PC-3 (cell line): ENCODE data around the gene MAST3. TPM values are rescaled to one million over a fixed set of nuclear protein-coding genes. Genes with fewer than 3 reads are reported as not detected.
A peak's percentile ranks its signal among the peaks of the same experiment; 100 is the strongest.

Experiments
- ATAC-seq: fragments of 200-7000 bp; cut with Tn5 transposase; 2 replicates; pipeline ENCODE4 v1.9.1; 2020; ENCODE audit warnings: mild to moderate bottlenecking, moderate library complexity
- BruUV-seq: library from RNA; stranded (reverse); fragments of 400-500 nt; replicated peaks from 2 replicates; lab custom pipeline; 2021; lab: Mats Ljungman, UMichigan
- CTCF ChIA-PET: fragments of 300-600 bp; sonication (Branson Sonifier 250); formaldehyde crosslinking; loops from one replicate; lab custom pipeline; 2022; ENCODE audit warnings: antibody characterized with exemption; lab: Charles Lee
- POLR2A ChIA-PET: fragments of 300-600 bp; sonication (Branson Sonifier 250); formaldehyde crosslinking; loops from one replicate; lab custom pipeline; 2022; ENCODE audit warnings: antibody characterized with exemption; ENCODE audit not compliant: unreplicated experiment; lab: Charles Lee
- DNase-seq: peaks from one replicate; pipeline ENCODE4 v3.0.0-alpha.2; 2015
- H2AFZ ChIP-seq: fragments of 300-600 bp; sonication (generic); 2 replicates; pipeline ENCODE4 v1.6.0; 2016; ENCODE audit warnings: antibody characterized with exemption, low read length
- H3F3A ChIP-seq: fragments of 300-600 bp; sonication (generic); one replicate; pipeline ENCODE4 v1.6.0; 2017; ENCODE audit warnings: antibody characterized with exemption, low read length, control low read depth, mild to moderate bottlenecking; ENCODE audit not compliant: unreplicated experiment
- H3K27ac ChIP-seq: fragments of 300-600 bp; sonication (generic); 2 replicates; pipeline ENCODE4 v1.5.1; 2016; ENCODE audit warnings: mild to moderate bottlenecking, low read length
- H3K27me3 ChIP-seq: fragments of 300-600 bp; sonication (generic); 2 replicates; pipeline ENCODE4 v1.6.1; 2016; ENCODE audit warnings: low read length, mixed read lengths
- H3K36me3 ChIP-seq: fragments of 300-600 bp; sonication (generic); 2 replicates; pipeline ENCODE4 v1.6.1; 2016; ENCODE audit warnings: low read depth, mixed run types, low read length, mixed read lengths
- H3K4me1 ChIP-seq: fragments of 300-600 bp; sonication (generic); 2 replicates; pipeline ENCODE4 v1.5.1; 2016; ENCODE audit warnings: low read length; ENCODE audit not compliant: insufficient read depth
- H3K4me2 ChIP-seq: fragments of 300-600 bp; sonication (generic); 2 replicates; pipeline ENCODE4 v1.6.0; 2016; ENCODE audit warnings: low read length
- H3K4me3 ChIP-seq: fragments of 300-600 bp; sonication (generic); 2 replicates; pipeline ENCODE4 v1.5.1; 2016; ENCODE audit warnings: mild to moderate bottlenecking, low read length, mixed read lengths
- H3K79me2 ChIP-seq: fragments of 300-600 bp; sonication (generic); 2 replicates; pipeline ENCODE4 v1.6.1; 2017; ENCODE audit warnings: low read length, mixed read lengths
- H3K9ac ChIP-seq: fragments of 300-600 bp; sonication (generic); 2 replicates; pipeline ENCODE4 v1.6.0; 2016; ENCODE audit warnings: mild to moderate bottlenecking, low read length
- H3K9me2 ChIP-seq: fragments of 300-600 bp; sonication (generic); replicated peaks from 2 replicates; pipeline ENCODE4 v1.6.1; 2016; ENCODE audit warnings: mixed run types, low read length, mixed read lengths
- H3K9me3 ChIP-seq: fragments of 300-600 bp; sonication (generic); 2 replicates; pipeline ENCODE4 v1.6.1; 2016; ENCODE audit warnings: low read length, mixed read lengths
- H4K20me1 ChIP-seq: fragments of 300-600 bp; sonication (generic); 2 replicates; pipeline ENCODE4 v1.6.1; 2016; ENCODE audit warnings: low read length, mixed read lengths
- CTCF ChIP-seq: fragments of 300-600 bp; sonication (generic); conservative IDR thresholded peaks from 2 replicates; pipeline ENCODE4 v1.5.1; 2017; ENCODE audit warnings: antibody characterized with exemption, low read depth, mild to moderate bottlenecking, low read length
- EZH2 ChIP-seq: fragments of 300-600 bp; sonication (generic); IDR thresholded peaks from one replicate; pipeline ENCODE4 v1.6.1; 2017; ENCODE audit warnings: antibody characterized with exemption, mild to moderate bottlenecking, low read length; ENCODE audit not compliant: unreplicated experiment
- EZH2phosphoT487 ChIP-seq: fragments of 300-600 bp; sonication (generic); IDR thresholded peaks from 2 replicates; pipeline ENCODE4 v1.6.1; 2018; ENCODE audit warnings: mild to moderate bottlenecking, antibody characterized with exemption, low read length, borderline replicate concordance
- intact Hi-C: fragments of 100-400 bp; cut with micrococcal nuclease; formaldehyde crosslinking; loops from 2 replicates; pipeline ENCODE4 v1.9.0; 2023
- total RNA-seq: library from RNA; depleted of rRNA; stranded (reverse); fragments of >200 nt; gene quantifications from 2 replicates; pipeline ENCODE4 v1.2.3, GENCODE V29; 2014

Gene MAST3
- total RNA-seq, 1 experiment from 2014 or later = 8.1 TPM

DNA sequence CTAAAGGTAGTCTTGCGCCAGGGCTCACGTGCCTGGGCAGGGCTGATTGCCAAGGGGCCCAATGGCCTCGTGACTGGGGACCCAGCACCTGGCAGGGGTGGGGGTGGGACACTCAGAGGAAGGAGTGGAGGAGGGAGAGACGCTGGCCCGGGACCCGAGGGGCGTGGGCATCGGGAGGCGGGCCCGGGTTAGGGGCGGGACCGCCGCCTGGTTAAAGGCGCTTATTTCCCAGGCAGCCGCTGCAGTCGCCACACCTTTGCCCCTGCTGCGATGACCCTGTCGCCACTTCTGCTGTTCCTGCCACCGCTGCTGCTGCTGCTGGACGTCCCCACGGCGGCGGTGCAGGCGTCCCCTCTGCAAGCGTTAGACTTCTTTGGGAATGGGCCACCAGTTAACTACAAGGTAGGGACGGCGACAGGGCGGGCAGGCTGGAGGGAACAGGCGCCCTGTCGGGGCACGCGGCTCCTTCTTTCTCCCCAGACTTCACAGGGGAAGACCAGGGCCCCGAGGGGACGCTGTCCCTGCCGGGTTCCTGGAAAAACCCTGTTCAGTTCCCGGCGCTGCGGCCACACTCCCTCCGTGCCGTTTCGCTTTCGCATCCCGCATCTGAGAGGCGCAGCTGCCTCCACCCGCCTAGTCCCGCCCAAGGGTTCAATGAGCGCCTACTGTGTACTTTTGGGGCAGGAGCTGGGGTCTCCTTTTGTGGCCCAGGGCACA lies 76.2 kb downstream of the MAST3 start, which contains the start of gene IFI30:
Gene IFI30 (plus strand): TSS at position 242 of the 717 bp plus-strand sequence. CDS start 29 bp downstream, at position 271.
- no peaks in the 10 kb centered on the region for H4K20me1 ChIP-seq
- TSS peak; percentile 21 for BruUV-seq
- no peak within 1 kb of the TSS for H3K27ac ChIP-seq

GRCh38 chr19:18174983-18175382 lies 77.4 kb downstream of the MAST3 start:
- intact Hi-C loops = no loop called here
- Histone ChIP-seq H3K27ac (no peak overlapping the region), H3K4me3 (no peak overlapping the region; the same call in 1 of the 2 replicates), H3K4me1 (peaks cover 5% of the 10 kb centered on the region; the same call in 1 of the 2 replicates), H3K4me2 (peak overlapping the region; percentile 88), H3K36me3 (no peaks in the 10 kb centered on the region), H3F3A (no peaks in the 10 kb centered on the region), H3K9me3 (no peaks in the 10 kb centered on the region), H3K79me2 (no peaks in the 10 kb centered on the region), H2AFZ (no peak overlapping the region), H4K20me1 (no peaks in the 10 kb centered on the region), H3K27me3 (no peaks in the 10 kb centered on the region), H3K9ac (no peak overlapping the region), H3K9me2 (no peaks in the 10 kb centered on the region)
- TF ChIP-seq CTCF (no peak), EZH2 (no peak)
- DNase-seq = no peak
- ChIA-PET POLR2A (no interaction called here), CTCF (no interaction called here)
- ATAC-seq = no peak
- BruUV-seq = no TSS peak

More for the DNA sequence above, 76.2 kb downstream of the MAST3 start, which contains the start of gene IFI30:
- Histone ChIP-seq H3K9me2 (no peaks in the 10 kb centered on the region), H3K9ac (peak within 1 kb of the TSS; percentile 42), H3K4me3 (peak within 1 kb of the TSS; percentile 82), H3K79me2 (no peaks in the 10 kb centered on the region), H3K36me3 (no peaks in the 10 kb centered on the region; the same call in 1 of the 2 replicates), H3K4me2 (peak within 1 kb of the TSS; percentile 88), H3K27me3 (no peaks in the 10 kb centered on the region), H2AFZ (peak within 1 kb of the TSS; percentile 80), H3K9me3 (no peaks in the 10 kb centered on the region), H3F3A (no peaks in the 10 kb centered on the region), H3K4me1 (peaks cover 5% of the 10 kb centered on the region; the same call in 1 of the 2 replicates)
- ChIA-PET POLR2A (no interaction called here), CTCF (no interaction called here)
- DNase-seq (peak; percentile 53), ATAC-seq (peak; percentile 83)
- intact Hi-C loops = no loop called here
- TF ChIP-seq EZH2 (no peak), CTCF (no peak), EZH2phosphoT487 (no peak)
